Upper lobe of left lung (tissue), 4 donors: ENCODE data around the gene CNTNAP2.

Experiments used
- EP300 ChIP-seq, 4 donors: sonication (generic); formaldehyde crosslinking; IDR thresholded peaks; one replicate each; pipeline ENCODE4 v1.5.1; 2017; ENCODE audit warnings: antibody characterized with exemption in 4 of 4, control low read depth in 2 of 4
- POLR2A ChIP-seq, 4 donors: fragments of 450-650 bp; IDR thresholded peaks; one replicate each; pipeline ENCODE4 v1.5.1; 2016 to 2017; ENCODE audit warnings: antibody characterized with exemption in 4 of 4, mild to moderate bottlenecking in 2 of 4
- TF ChIP-seq, protein P1 (sequence below), 6 experiments: fragments of 450-650 bp in 4 of 6; fragments of 200-600 bp in 2 of 6; sonication (generic) in 2 of 6; IDR thresholded peaks; one replicate each; pipeline ENCODE4 v1.5.1; 2016 to 2019; ENCODE audit warnings: antibody characterized with exemption in 6 of 6

DNA sequence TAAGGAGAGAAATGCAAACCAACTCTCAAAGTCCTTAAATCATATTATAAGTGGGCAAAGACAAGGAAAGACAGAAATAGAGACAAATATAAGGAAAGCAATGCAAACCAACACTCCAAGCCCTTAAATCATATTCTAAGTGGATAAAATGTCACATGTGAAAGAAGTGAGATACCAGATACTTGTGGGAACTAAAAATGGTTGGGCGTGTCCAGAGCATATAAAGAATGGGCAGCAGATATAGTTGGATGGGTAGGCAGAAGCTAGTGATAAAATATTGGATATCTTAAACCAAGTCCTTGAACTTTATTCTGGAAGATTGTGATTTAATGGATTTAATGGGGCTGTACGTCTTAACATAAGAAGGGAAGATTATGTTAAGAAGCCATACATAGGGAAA lies 1408.7 kb downstream of the CNTNAP2 start:
- TF ChIP-seq, protein P1, sequence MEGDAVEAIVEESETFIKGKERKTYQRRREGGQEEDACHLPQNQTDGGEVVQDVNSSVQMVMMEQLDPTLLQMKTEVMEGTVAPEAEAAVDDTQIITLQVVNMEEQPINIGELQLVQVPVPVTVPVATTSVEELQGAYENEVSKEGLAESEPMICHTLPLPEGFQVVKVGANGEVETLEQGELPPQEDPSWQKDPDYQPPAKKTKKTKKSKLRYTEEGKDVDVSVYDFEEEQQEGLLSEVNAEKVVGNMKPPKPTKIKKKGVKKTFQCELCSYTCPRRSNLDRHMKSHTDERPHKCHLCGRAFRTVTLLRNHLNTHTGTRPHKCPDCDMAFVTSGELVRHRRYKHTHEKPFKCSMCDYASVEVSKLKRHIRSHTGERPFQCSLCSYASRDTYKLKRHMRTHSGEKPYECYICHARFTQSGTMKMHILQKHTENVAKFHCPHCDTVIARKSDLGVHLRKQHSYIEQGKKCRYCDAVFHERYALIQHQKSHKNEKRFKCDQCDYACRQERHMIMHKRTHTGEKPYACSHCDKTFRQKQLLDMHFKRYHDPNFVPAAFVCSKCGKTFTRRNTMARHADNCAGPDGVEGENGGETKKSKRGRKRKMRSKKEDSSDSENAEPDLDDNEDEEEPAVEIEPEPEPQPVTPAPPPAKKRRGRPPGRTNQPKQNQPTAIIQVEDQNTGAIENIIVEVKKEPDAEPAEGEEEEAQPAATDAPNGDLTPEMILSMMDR (IDR thresholded peaks at IDR 0.05): no peak
- TF ChIP-seq POLR2A (IDR thresholded peaks at IDR 0.05) (no peak), EP300 (IDR thresholded peaks at IDR 0.05) (no peak)
